IPS-15b (cell line): Measurements from ENCODE around the gene DIRAS3.
"Not testable (repeated sequence)": the region's sequence is repeated elsewhere in the genome, so short reads cannot be mapped to it uniquely, and the experiment has no call there.

Source experiments
- H3K27me3 ChIP-seq: one replicate; pipeline ENCODE4 v1.6.1; 2013; ENCODE audit warnings: low read length; ENCODE audit not compliant: control insufficient read depth, insufficient read depth
- H3K36me3 ChIP-seq: one replicate; pipeline ENCODE4 v1.6.1; 2013; ENCODE audit warnings: low read length; ENCODE audit not compliant: control insufficient read depth, insufficient read depth
- H3K4me1 ChIP-seq: one replicate; pipeline ENCODE4 v1.6.1; 2013; ENCODE audit warnings: mild to moderate bottlenecking, low read length; ENCODE audit not compliant: control insufficient read depth, insufficient read depth
- H3K4me3 ChIP-seq: one replicate; pipeline ENCODE4 v1.5.1; 2013; ENCODE audit warnings: low read depth, low read length
- H3K9ac ChIP-seq: one replicate; pipeline ENCODE4 v1.6.1; 2013; ENCODE audit warnings: low read depth, mild to moderate bottlenecking, low read length
- H3K9me3 ChIP-seq: one replicate; pipeline ENCODE4 v1.6.1; 2013; ENCODE audit warnings: mild to moderate bottlenecking, low read length; ENCODE audit not compliant: control insufficient read depth, insufficient read depth

Gene DIRAS3, protein sequence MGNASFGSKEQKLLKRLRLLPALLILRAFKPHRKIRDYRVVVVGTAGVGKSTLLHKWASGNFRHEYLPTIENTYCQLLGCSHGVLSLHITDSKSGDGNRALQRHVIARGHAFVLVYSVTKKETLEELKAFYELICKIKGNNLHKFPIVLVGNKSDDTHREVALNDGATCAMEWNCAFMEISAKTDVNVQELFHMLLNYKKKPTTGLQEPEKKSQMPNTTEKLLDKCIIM

DNA sequence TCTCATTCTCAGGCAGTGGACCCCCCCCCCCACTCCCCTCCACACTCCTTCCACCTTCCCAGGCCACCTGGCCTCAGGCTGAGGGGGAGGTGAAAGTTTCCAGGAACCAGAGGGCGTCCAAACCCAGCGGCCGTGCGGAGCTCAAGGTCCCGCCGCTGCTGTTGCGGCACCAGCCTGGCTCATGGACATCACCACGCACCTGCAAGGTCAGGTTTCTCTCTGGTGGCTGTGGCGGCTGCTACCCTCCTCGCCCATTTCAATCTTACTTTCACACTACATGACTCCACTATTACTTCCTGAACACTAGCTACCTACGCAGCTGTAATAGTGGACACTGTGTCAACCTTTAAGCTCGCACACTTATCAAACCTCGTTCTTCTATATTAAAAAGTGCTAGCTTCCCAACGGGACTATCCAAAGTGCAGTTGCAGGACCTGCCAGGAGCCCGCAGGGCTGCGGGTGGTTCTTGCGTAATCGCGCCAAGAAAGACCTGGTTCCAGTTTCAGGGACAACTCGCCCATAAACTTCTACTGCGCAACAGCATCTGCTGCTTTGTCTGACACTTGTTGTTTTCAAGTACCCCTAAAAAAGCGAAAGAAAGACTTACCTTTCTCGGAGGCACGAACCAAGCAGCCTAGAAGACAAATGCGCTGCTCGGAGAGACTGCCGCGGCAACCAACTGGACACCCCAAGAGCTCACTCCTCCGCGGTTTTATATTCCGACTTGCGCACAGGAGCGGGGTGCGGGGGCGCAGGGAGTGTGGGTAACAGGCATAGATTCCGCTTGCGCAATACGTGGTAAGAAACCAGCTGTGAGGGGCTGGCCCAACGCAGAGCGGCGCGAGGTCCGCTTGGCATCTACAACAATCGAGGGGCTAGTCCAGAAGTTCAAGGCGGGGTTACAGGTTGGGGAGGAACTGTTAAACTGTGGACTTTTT is at the start of gene DIRAS3:
Gene DIRAS3, minus strand, starts transcription at position 687 of the 938 bp plus-strand sequence. CDS start 3,330 bp downstream, outside the sequence.
- no peak within 1 kb of the TSS for H3K9ac ChIP-seq
- peak within 1 kb of the TSS; percentile 49 for H3K4me3 ChIP-seq
- H3K9me3 ChIP-seq, result no peaks in the 10 kb centered on the region
- no peaks in the 10 kb centered on the region for H3K4me1 ChIP-seq
- no peaks in the 10 kb centered on the region for H3K36me3 ChIP-seq
- H3K27me3 ChIP-seq, result peaks cover 20% of the 10 kb centered on the region

DNA sequence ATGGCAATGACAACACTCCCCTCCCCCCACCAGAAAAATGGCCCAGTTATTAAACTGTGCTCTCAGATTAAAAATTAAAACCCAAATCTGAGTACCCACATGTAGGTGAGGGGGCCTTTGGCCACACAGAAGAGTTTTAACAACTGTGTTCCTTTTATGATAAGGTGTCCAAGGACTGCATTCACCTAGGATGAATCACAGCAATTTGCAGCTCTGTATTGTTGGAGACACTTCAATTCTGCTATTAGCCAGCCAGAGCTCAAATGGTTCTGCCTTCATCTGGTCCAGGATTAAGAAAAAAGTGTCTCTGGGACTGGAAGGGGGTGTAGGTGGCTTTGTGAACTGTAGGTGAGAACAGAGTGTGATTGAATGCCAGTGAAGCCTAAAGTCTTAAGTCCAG is 43.3 kb upstream of the DIRAS3 start:
- Histone ChIP-seq H3K4me1 (no peaks in the 10 kb centered on the region), H3K27me3 (no peaks in the 10 kb centered on the region), H3K9me3 (no peaks in the 10 kb centered on the region), H3K9ac (no peak overlapping the region), H3K4me3 (no peak overlapping the region), H3K36me3 (no peaks in the 10 kb centered on the region)

DNA sequence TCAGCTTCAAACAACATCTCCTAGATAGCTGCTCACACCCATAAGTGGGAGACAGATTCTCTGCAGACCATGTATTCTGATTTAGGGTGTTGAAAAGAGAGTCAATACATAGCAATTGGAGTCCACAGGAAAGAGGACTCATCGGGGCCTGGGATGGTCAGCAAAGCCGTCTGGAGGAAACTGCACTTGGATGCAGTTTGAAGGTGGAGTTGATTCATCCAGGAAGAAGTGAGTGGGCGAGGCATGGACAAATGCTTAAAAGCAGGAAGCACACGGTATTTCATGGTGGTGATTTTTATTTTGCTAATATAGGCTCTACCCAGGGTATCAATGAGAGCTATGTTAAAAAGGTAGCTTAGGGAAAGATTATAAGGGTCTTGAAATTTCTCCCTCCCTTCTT is 36.8 kb upstream of the DIRAS3 start:
- Histone ChIP-seq H3K36me3 (no peaks in the 10 kb centered on the region), H3K4me3 (no peak overlapping the region), H3K27me3 (no peaks in the 10 kb centered on the region), H3K4me1 (no peaks in the 10 kb centered on the region), H3K9ac (no peak overlapping the region), H3K9me3 (no peaks in the 10 kb centered on the region)

DNA sequence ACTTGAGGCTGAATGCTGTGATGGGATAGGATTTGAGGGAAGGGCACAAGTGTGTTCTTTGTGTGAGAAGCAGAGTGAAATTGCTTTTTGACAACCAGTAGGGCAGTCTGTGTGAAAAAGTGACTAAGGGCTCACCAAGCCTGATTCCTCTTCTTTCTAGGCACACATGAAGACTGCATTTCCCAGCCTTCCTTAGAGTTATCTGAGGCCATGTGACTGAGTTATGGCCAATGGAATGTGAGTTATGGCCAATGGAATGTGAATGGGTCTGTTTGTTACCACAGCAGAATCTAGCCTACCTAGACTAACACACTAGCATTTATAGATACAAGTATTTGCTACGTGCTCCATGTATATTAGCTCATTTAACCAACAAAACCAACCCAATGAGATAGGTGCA is 35.3 kb upstream of the DIRAS3 start:
- Histone ChIP-seq H3K9ac (no peak overlapping the region), H3K4me1 (no peaks in the 10 kb centered on the region), H3K4me3 (no peak overlapping the region), H3K9me3 (no peaks in the 10 kb centered on the region), H3K27me3 (no peaks in the 10 kb centered on the region), H3K36me3 (no peaks in the 10 kb centered on the region)

DNA sequence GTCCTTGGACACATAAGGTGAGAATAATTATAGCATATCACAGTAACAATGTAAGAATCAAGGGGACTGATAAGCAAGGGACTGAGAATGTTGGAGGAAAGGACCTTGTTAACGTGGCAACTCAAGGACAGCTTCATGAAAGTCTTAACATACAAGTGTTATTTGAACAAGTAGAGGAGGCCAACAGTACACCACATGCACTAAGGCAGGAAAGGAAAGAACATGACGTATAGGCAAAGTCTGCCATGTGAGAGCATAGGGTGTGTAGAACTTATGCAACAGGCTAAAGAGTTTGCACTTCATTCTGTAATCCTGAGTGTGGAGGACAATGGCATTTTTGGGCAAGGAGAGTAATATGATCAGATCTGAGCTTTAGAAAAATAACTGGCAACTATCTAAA is 33.3 kb upstream of the DIRAS3 start:
- no peaks in the 10 kb centered on the region for H3K36me3 ChIP-seq
- H3K9me3 ChIP-seq, result no peaks in the 10 kb centered on the region
- H3K4me1 ChIP-seq, result no peaks in the 10 kb centered on the region
- no peaks in the 10 kb centered on the region for H3K27me3 ChIP-seq
- no peak overlapping the region for H3K9ac ChIP-seq
- no peak overlapping the region for H3K4me3 ChIP-seq

DNA sequence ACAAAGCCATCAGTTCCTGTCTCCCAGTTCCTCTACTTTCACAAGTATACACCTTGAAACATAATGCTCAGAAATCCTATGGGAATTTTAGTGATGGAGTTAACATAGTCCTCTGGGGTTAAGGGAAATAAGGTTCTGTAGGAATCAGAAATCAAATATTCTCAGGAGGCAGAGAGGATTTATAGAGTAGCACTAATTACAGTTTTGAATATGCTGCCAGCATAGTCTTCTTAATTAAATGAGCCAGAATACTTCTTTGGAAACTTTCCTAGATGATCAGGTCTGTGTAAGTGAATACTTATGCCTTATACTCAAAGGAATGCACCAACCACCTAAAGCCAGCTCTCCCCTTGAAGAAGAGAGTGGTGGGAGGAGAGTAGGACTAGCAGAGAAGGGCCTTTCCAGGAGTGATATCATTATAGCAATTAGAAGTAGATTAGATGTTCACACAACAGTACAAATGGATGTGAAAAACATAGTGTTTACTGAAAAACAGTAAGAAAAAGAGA is 31.4 kb upstream of the DIRAS3 start:
- Histone ChIP-seq H3K4me1 (no peaks in the 10 kb centered on the region), H3K36me3 (no peaks in the 10 kb centered on the region), H3K9me3 (no peaks in the 10 kb centered on the region), H3K27me3 (no peaks in the 10 kb centered on the region), H3K4me3 (no peak overlapping the region), H3K9ac (no peak overlapping the region)

DNA sequence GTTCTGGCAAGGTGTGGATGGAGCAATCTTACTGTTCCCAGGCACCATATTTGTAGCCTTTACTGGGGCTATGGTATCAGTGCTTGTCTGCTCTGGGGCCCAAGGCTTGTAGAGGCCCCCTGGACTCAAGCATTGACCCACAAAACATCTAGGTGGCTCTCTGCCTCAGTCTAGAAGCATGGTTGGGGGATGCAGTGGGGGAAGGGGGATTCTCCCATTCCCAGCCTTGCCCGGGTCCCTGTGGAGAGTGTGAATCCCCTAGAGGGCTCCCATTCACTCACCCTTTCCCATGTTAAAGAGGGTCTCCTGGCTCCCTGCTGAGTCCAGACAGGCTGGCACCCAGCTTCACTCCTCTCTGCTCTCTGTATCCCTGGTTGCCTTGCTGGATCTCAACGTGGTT is 28.2 kb upstream of the DIRAS3 start:
- no peak overlapping the region for H3K9ac ChIP-seq
- no peak overlapping the region for H3K4me3 ChIP-seq
- H3K9me3 ChIP-seq, result no peaks in the 10 kb centered on the region

DNA sequence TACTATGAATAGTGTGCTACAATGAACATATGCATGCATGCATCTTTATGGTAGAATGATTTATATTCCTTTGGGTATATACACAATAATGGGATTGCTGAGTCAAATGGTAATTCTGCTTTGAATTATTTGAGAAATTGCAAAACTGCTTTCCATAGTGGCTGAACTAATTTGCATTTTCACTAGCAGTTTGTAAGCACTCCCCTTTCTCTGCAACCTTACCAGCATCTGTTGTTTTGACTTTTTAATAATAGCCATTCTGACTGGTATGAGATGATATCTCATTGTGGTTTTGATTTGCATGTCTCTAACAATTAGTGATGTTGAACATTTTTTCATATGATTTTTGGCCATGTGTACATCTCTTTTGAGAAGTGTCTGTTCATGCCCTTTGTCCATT is 24.0 kb upstream of the DIRAS3 start:
- Histone ChIP-seq H3K4me1 (no peaks in the 10 kb centered on the region), H3K36me3 (no peaks in the 10 kb centered on the region), H3K9me3 (no peaks in the 10 kb centered on the region), H3K4me3 (no peak overlapping the region), H3K9ac (no peak overlapping the region), H3K27me3 (no peaks in the 10 kb centered on the region)

More for the DNA sequence above, 28.2 kb upstream of the DIRAS3 start:
- Histone ChIP-seq H3K36me3 (no peaks in the 10 kb centered on the region), H3K4me1 (no peaks in the 10 kb centered on the region), H3K27me3 (no peaks in the 10 kb centered on the region)

DNA sequence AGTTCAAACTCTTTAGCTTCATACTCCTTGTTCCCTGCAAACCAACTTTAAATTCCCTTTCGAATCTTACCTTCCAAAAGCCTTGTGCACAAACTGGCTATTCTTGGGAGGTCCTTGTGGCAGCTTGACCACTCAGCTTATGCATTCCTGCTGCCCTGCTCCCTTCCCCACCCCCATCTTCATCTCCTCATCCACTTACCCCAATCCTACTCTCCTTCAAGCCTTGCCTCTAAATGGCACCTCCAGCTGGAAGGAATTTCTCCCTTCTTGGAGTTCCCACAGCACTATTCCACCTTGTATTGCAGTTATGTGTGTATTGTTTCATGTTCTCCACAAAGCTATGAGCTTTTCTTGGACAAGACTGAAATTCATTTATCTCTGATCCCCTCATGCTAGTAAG is 15.3 kb upstream of the DIRAS3 start:
- Histone ChIP-seq H3K9me3 (no peaks in the 10 kb centered on the region), H3K4me3 (no peak overlapping the region), H3K36me3 (no peaks in the 10 kb centered on the region), H3K9ac (no peak overlapping the region), H3K27me3 (no peaks in the 10 kb centered on the region), H3K4me1 (no peaks in the 10 kb centered on the region)

DNA sequence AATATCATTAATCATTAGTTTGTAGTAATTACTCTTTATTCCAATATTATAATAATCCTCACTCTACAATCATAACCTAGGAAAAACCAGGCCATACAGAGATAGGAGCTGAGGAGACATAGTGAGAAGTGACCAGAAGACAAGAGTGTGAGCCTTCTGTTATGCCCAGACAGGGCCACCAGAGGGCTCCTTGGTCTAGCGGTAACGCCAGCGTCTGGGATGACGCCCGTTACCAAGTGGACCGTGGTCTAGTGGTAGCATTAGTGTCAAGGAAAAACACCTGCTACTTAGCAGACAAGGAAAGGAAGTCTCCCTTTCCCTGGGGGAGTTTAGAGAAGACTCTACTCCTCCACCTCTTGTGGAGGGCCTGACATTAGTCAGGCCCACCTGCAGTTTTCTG is 7.6 kb upstream of the DIRAS3 start:
- H3K27me3 ChIP-seq, H3K4me3 ChIP-seq, H3K36me3 ChIP-seq, H3K9me3 ChIP-seq, H3K9ac ChIP-seq, H3K4me1 ChIP-seq: not testable (repeated sequence)

DNA sequence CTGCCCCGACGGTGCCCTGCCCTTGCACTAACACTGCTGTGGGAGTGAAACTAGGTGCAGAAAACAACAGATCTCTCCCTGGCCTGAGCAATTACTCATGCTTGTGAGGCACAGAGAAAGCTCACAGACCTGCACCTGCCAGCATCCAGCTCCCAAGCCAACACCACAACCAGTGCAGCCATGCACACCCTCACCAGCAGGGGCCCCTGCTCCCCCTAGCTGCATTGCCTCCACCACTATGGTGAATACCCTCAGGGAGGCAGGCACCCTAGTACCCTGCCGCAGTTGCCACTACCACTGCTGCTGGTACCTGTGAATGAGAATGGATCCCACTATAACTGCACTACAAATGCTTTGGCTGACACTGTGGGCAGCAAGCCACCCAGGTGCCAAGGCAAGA is 7.1 kb upstream of the DIRAS3 start:
- Histone ChIP-seq H3K27me3 (no peaks in the 10 kb centered on the region), H3K4me1 (no peaks in the 10 kb centered on the region), H3K9ac (no peak overlapping the region), H3K4me3 (no peak overlapping the region), H3K9me3 (no peaks in the 10 kb centered on the region), H3K36me3 (no peaks in the 10 kb centered on the region)

DNA sequence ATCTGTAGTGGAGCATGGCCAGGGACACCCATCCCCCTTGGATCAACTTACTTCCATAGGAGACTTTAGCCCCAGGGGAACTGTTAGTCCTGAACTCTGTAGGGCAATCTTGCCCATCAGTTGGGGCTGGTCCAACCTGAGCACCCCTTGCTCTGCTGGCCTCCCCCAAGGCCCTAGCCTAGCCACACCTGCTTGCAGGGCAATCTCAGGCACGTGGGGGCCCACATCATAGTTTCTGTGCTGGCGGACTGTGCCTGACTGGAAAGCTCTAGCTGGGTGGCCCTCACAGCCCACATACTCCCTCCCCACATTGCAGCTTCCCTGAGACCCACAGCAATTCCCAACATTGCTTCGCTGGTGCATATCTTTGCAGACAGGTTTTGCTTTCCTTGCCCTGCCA is 6.6 kb upstream of the DIRAS3 start:
- no peaks in the 10 kb centered on the region for H3K4me1 ChIP-seq
- no peak overlapping the region for H3K4me3 ChIP-seq
- H3K27me3 ChIP-seq, result no peaks in the 10 kb centered on the region
- H3K36me3 ChIP-seq, result no peaks in the 10 kb centered on the region
- no peak overlapping the region for H3K9ac ChIP-seq
- H3K9me3 ChIP-seq, result no peaks in the 10 kb centered on the region
